ENCODE measurements around the gene MIAT.

DNA sequence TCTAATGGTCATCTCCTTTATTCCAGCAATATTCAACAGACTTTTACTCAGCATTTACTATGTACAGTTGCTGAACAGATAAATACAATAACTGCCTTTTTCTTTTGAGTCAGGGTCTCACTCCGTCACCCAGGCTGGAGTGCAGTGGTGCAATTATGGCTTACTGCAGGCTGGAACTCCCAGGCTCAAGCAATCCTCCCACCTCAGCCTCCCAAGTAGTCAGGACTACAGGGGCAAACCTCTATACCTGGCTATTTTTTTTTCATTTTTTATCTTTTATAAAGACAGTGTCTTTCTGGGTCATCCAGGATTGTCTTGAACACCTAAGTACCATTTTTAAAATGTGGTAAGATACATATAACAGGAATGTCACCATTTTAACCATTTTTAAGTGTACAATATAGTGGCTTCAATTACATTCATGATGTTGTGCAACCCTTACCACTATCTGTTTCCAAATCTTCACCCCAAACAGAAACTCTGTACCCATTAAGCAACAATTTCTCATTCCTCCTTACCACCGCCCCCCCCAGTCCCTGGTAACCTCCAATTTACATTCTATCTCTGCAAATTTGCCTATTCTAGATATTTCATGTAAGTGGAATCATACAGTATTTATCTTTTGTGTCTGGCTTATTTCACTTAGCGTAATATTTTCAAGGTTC lies 67.8 kb downstream of the MIAT start:
- no peak for TF ChIP-seq EZH2 (IDR thresholded peaks at IDR 0.05; ENCODE audit: low read depth)
- no peak for TF ChIP-seq CTCF (conservative IDR thresholded peaks at IDR 0.05)
